HepG2 (cell line): Measurements from ENCODE around the gene LZTFL1. TPM values are rescaled to one million over a fixed set of nuclear protein-coding genes. Genes with fewer than 3 reads are reported as not detected.

Source experiments
- ATF2 ChIP-seq: sonication (generic); formaldehyde crosslinking; IDR thresholded peaks from 2 replicates; pipeline ENCODE4 v1.4.0; 2020; ENCODE audit warnings: missing genetic modification reagents
- ELF4 ChIP-seq: sonication (generic); formaldehyde crosslinking; IDR thresholded peaks from 2 replicates; pipeline ENCODE4 v1.5.0; 2020; ENCODE audit warnings: missing genetic modification reagents, mild to moderate bottlenecking, moderate library complexity, borderline replicate concordance
- GABPB1 ChIP-seq: IDR thresholded peaks from 2 replicates; pipeline ENCODE4 v1.6.1; 2016; ENCODE audit warnings: mild to moderate bottlenecking, missing genetic modification reagents, moderate library complexity, missing compliant biosample characterization
- JARID2 ChIP-seq: sonication (generic); formaldehyde crosslinking; IDR thresholded peaks from 2 replicates; pipeline ENCODE4 v1.8.1; 2023; ENCODE audit warnings: missing genetic modification reagents, inconsistent platforms; ENCODE audit not compliant: insufficient replicate concordance
- NFAT5 ChIP-seq: sonication (generic); formaldehyde crosslinking; IDR thresholded peaks from 2 replicates; pipeline ENCODE4 v1.4.0; 2020; ENCODE audit warnings: missing genetic modification reagents
- NR2F1 ChIP-seq, 2 experiments: fragments of 450-650 bp in 1 of 2; formaldehyde crosslinking in 1 of 2; IDR thresholded peaks; 2 replicates each; pipeline versions ENCODE4 v1.5.0 to v1.6.1; 2016 to 2020; ENCODE audit warnings: mild to moderate bottlenecking in 1 of 2, missing compliant biosample characterization in 1 of 2, missing genetic modification reagents in 1 of 2, moderate library complexity in 1 of 2
- POLR2AphosphoS5 ChIP-seq: IDR thresholded peaks from 2 replicates; pipeline ENCODE4 v1.6.1; 2012; ENCODE audit warnings: low read depth, low read length
- SIN3A ChIP-seq: IDR thresholded peaks from 2 replicates; pipeline ENCODE4 v1.6.1; 2011; ENCODE audit warnings: low read depth, mild to moderate bottlenecking, control low read depth, low read length, borderline replicate concordance
- SNAPC2 ChIP-seq: sonication (generic); formaldehyde crosslinking; IDR thresholded peaks from 2 replicates; pipeline ENCODE4 v1.8.1; 2022; ENCODE audit warnings: mild to moderate bottlenecking, missing genetic modification reagents
- TARDBP ChIP-seq: sonication (generic); formaldehyde crosslinking; IDR thresholded peaks from 2 replicates; pipeline ENCODE4 v1.8.0; 2022; ENCODE audit warnings: mild to moderate bottlenecking, missing genetic modification reagents
- TFDP2 ChIP-seq: sonication (generic); formaldehyde crosslinking; IDR thresholded peaks from 2 replicates; pipeline ENCODE4 v1.4.0; 2020; ENCODE audit warnings: missing genetic modification reagents
- TP53 ChIP-seq: sonication (generic); formaldehyde crosslinking; conservative IDR thresholded peaks from 2 replicates; pipeline ENCODE4 v1.4.0; 2020; ENCODE audit warnings: missing genetic modification reagents
- ZBTB37 ChIP-seq: sonication (generic); formaldehyde crosslinking; IDR thresholded peaks from 2 replicates; pipeline ENCODE4 v1.4.0; 2020; ENCODE audit warnings: mild to moderate bottlenecking, missing genetic modification reagents
- ZNF230 ChIP-seq: sonication (generic); formaldehyde crosslinking; IDR thresholded peaks from 2 replicates; pipeline ENCODE4 v1.4.0; 2020; ENCODE audit warnings: mild to moderate bottlenecking, missing genetic modification reagents
- ZNF234 ChIP-seq: sonication (generic); formaldehyde crosslinking; conservative IDR thresholded peaks from 2 replicates; pipeline ENCODE4 v1.5.1; 2020; ENCODE audit warnings: mild to moderate bottlenecking, missing genetic modification reagents
- ZNF598 ChIP-seq: sonication (generic); formaldehyde crosslinking; IDR thresholded peaks from 2 replicates; pipeline ENCODE4 v1.5.1; 2020; ENCODE audit warnings: mild to moderate bottlenecking, missing genetic modification reagents, borderline replicate concordance
- ZNF746 ChIP-seq: sonication (generic); formaldehyde crosslinking; IDR thresholded peaks from 2 replicates; pipeline ENCODE4 v1.8.0; 2022; ENCODE audit warnings: mild to moderate bottlenecking, missing genetic modification reagents
- polyA plus RNA-seq, 8 experiments: library from polyadenylated mRNA; depleted of rRNA in 3 of 8; stranded (reverse) in 7 of 8; unstranded in 1 of 8; fragments of >200 nt; fragmentation: Illumina TruSeq in 4 of 8; extraction: Trizol in 4 of 8; gene quantifications; 2 replicates each; pipeline versions ENCODE4 v1.2.1 to v1.2.3, GENCODE V29; 2011 to 2016; ENCODE audit warnings: low read depth in 4 of 8, missing spikeins in 1 of 8, mixed read lengths in 1 of 8; ENCODE audit not compliant: insufficient read depth in 1 of 8
- total RNA-seq, 5 experiments: library from RNA; depleted of rRNA; stranded (reverse); fragments of >200 nt; fragmentation: Illumina TruSeq; extraction: Trizol; gene quantifications; 2 replicates each; pipeline ENCODE4 v1.2.3, GENCODE V29; 2016; ENCODE audit warnings: low read depth in 1 of 5

LZTFL1 gene
- total and polyA plus RNA-seq, 2 of the 13 experiments (the other 11 are each of a cell fraction or from before 2014, with no cell fraction given), result 16.6 to 17.2 TPM

GRCh38 chr3:45841757-45842491, at the start of gene LZTFL1 (continued):
- TF ChIP-seq ZNF598 (CRISPR knock-in tag), result peak; percentile 48; the same call in 1 of the 2 replicates
- TF ChIP-seq ELF4 (CRISPR knock-in tag), result no peak
- peak; percentile 8; the same call in 1 of the 2 replicates for TF ChIP-seq TARDBP (CRISPR knock-in tag)
- TF ChIP-seq JARID2 (CRISPR knock-in tag), result peak; percentile 16
- TF ChIP-seq GABPB1 (CRISPR knock-in tag), result peak; percentile 99
- TF ChIP-seq ZNF234, result no peak
- TF ChIP-seq SIN3A, result peak; percentile 96
- no peak for TF ChIP-seq NR2F1 (CRISPR knock-in tag; IDR thresholded peaks at IDR 0.05)
- TF ChIP-seq ZBTB37 (CRISPR knock-in tag), result no peak
- TF ChIP-seq ATF2 (CRISPR knock-in tag), result no peak
- TF ChIP-seq ZNF230 (CRISPR knock-in tag), result 0 out of 2 replicates have a peak, but pooled peaks have one; percentile 55
- TF ChIP-seq NFAT5 (CRISPR knock-in tag), result peak; percentile 70; the same call in 1 of the 2 replicates
- no peak for TF ChIP-seq ZNF746 (CRISPR knock-in tag)
- 0 out of 2 replicates have a peak, but pooled peaks have one; percentile 77 for TF ChIP-seq TP53 (CRISPR knock-in tag)
- TF ChIP-seq TFDP2 (CRISPR knock-in tag), result peak; percentile 71; the same call in 1 of the 2 replicates
- 0 out of 2 replicates have a peak, but pooled peaks have one; percentile 16 for TF ChIP-seq SNAPC2 (CRISPR knock-in tag)
- TF ChIP-seq POLR2AphosphoS5, result peak; percentile 70
